H1 (cell line): ENCODE results near the gene SLC35F1. TPM values are rescaled to one million over a fixed set of nuclear protein-coding genes. Genes with fewer than 3 reads are reported as not detected.

Experiments used
- ASH2L ChIP-seq: fragments of 200-600, 300-600 bp; sonication (generic); IDR thresholded peaks from one replicate; pipeline ENCODE4 v1.7.1; 2017; ENCODE audit warnings: low read length
- BACH1 ChIP-seq: IDR thresholded peaks from 2 replicates; pipeline ENCODE4 v1.6.1; 2012; ENCODE audit warnings: low read length, improper control_type of control experiment
- GABPA ChIP-seq: IDR thresholded peaks from 2 replicates; pipeline ENCODE4 v1.6.1; 2011; ENCODE audit warnings: mild to moderate bottlenecking, low read length, moderate library complexity, borderline replicate concordance; ENCODE audit not compliant: insufficient read depth
- HDAC6 ChIP-seq: IDR thresholded peaks from one replicate; pipeline ENCODE4 v1.7.1; 2012; ENCODE audit warnings: low read depth, mild to moderate bottlenecking, inconsistent platforms, low read length, moderate library complexity
- MAX ChIP-seq: IDR thresholded peaks from 2 replicates; pipeline ENCODE4 v1.6.1; 2012; ENCODE audit warnings: inconsistent platforms
- NANOG ChIP-seq: IDR thresholded peaks from 2 replicates; pipeline ENCODE4 v1.6.1; 2011; ENCODE audit warnings: low read length, low read depth, mild to moderate bottlenecking, inconsistent platforms; ENCODE audit not compliant: insufficient read depth, poor library complexity, severe bottlenecking
- PHF8 ChIP-seq: fragments of 200-600 bp; sonication (generic); conservative IDR thresholded peaks from 2 replicates; pipeline ENCODE4 v1.7.1; 2012; ENCODE audit warnings: low read depth, mild to moderate bottlenecking, inconsistent platforms, low read length, moderate library complexity
- POLR2A ChIP-seq, 2 experiments: IDR thresholded peaks; 1 replicate in 1 of 2; 2 replicates in 1 of 2; pipeline ENCODE4 v1.6.1; 2011; ENCODE audit warnings: low read depth in 2 of 2, low read length in 2 of 2, mild to moderate bottlenecking in 2 of 2; ENCODE audit errors: control extremely low read depth in 1 of 2
- SIN3A ChIP-seq, 2 experiments: IDR thresholded peaks in 1 of 2; conservative IDR thresholded peaks in 1 of 2; 2 replicates each; pipeline ENCODE4 v1.6.1; 2011 to 2012; ENCODE audit warnings: low read length in 2 of 2, improper control_type of control experiment in 1 of 2, low read depth in 1 of 2, mild to moderate bottlenecking in 1 of 2
- TCF12 ChIP-seq: IDR thresholded peaks from 2 replicates; pipeline ENCODE4 v1.6.1; 2011; ENCODE audit warnings: low read depth, mild to moderate bottlenecking, low read length
- polyA plus RNA-seq, 7 experiments: library from polyadenylated mRNA; depleted of rRNA in 3 of 7; stranded (reverse) in 5 of 7; unstranded in 2 of 7; fragments of >200 nt in 5 of 7; fragments of 200-250 nt in 2 of 7; gene quantifications; 1 replicate in 5 of 7; 2 replicates in 1 of 7; 4 replicates in 1 of 7; pipeline versions ENCODE4 v1.2.1 to v1.2.3, GENCODE V29; 2011 to 2013; ENCODE audit warnings: missing spikeins in 2 of 7, mixed read lengths in 2 of 7
- total RNA-seq: library from RNA; stranded (reverse); fragmentation: NEBNext Ultra II Directional; extraction: Animal tissue kit (Norgen Biotek cat#: 25700); gene quantifications from 2 replicates; pipeline ENCODE4 v1.2.1, GENCODE V29; 2021
- TF ChIP-seq, protein P1 (sequence below), 3 experiments: IDR thresholded peaks; 1 replicate in 2 of 3; 2 replicates in 1 of 3; pipeline versions ENCODE4 v1.5.1 to v1.6.1; 2011; ENCODE audit warnings: low read length in 3 of 3, mild to moderate bottlenecking in 3 of 3, inconsistent platforms in 2 of 3, low read depth in 1 of 3, moderate library complexity in 1 of 3; ENCODE audit not compliant: insufficient read depth in 1 of 3; ENCODE audit errors: control extremely low read depth in 1 of 3

The SLC35F1 gene
- total and polyA plus RNA-seq, 2 of the 8 experiments (the other 6 are each of a cell fraction or from before 2014, with no cell fraction given), result 7.0 to 10.0 TPM

- TF ChIP-seq, protein P1, sequence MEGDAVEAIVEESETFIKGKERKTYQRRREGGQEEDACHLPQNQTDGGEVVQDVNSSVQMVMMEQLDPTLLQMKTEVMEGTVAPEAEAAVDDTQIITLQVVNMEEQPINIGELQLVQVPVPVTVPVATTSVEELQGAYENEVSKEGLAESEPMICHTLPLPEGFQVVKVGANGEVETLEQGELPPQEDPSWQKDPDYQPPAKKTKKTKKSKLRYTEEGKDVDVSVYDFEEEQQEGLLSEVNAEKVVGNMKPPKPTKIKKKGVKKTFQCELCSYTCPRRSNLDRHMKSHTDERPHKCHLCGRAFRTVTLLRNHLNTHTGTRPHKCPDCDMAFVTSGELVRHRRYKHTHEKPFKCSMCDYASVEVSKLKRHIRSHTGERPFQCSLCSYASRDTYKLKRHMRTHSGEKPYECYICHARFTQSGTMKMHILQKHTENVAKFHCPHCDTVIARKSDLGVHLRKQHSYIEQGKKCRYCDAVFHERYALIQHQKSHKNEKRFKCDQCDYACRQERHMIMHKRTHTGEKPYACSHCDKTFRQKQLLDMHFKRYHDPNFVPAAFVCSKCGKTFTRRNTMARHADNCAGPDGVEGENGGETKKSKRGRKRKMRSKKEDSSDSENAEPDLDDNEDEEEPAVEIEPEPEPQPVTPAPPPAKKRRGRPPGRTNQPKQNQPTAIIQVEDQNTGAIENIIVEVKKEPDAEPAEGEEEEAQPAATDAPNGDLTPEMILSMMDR (IDR thresholded peaks at IDR 0.05; ENCODE audit: control extremely low read depth in 1 of 3, insufficient read depth in 1 of 3, low read depth in 1 of 3, low read length in 3 of 3), result no peak
- TF ChIP-seq GABPA (no peak), TCF12 (no peak), ASH2L (no peak), PHF8 (no peak), NANOG (no peak), HDAC6 (no peak), MAX (no peak), SIN3A (conservative IDR thresholded peaks at IDR 0.05 in 1 of 2, IDR thresholded peaks at IDR 0.05 in 1 of 2; ENCODE audit: low read depth in 1 of 2, low read length in 2 of 2) (no peak), BACH1 (no peak), POLR2A (IDR thresholded peaks at IDR 0.05; ENCODE audit: control extremely low read depth in 1 of 2, low read depth in 2 of 2, low read length in 2 of 2) (no peak)
These were observed 8.8 kb downstream of the SLC35F1 start (continued) for GRCh38 chr6:117915846-117916245.
